Stimulated activated CD4-positive, alpha-beta T cell treated with anti-CD3 and anti-CD28 coated beads, Interleukin-2, amount 100 ng/mL, for 48 hours (primary cell): ENCODE results near the gene ST6GAL1.
A peak's percentile ranks its signal among the peaks of the same experiment; 100 is the strongest.
"Not testable (repeated sequence)": the region's sequence is repeated elsewhere in the genome, so short reads cannot be mapped to it uniquely, and the experiment has no call there.

Experiments used
- DNase-seq, 2 donors: peaks; one replicate each; pipeline ENCODE4 v3.0.0-alpha.2; 2020

The ST6GAL1 gene

DNA sequence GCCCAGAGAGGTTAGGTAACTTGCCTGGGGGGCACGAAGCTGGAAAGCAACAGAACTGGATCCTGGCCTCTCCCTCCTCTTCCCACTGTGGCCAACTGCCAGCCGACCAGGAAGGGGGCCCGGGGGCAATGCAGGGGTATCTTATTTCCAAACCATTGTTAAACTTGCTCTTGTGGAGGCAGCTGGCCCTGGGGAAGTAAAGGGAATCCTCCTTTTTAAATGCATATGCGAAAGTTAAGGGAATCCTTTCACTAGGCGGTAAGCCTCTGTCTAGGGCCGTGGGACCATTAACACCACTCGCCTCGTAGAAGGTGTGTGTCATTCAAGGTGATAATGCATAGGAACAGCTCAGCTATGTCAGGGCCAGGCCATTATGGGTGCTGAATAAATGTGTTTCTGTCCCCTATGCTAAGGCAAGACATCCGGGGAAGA is 68.6 kb downstream of the ST6GAL1 start:
- no peak for DNase-seq

DNA sequence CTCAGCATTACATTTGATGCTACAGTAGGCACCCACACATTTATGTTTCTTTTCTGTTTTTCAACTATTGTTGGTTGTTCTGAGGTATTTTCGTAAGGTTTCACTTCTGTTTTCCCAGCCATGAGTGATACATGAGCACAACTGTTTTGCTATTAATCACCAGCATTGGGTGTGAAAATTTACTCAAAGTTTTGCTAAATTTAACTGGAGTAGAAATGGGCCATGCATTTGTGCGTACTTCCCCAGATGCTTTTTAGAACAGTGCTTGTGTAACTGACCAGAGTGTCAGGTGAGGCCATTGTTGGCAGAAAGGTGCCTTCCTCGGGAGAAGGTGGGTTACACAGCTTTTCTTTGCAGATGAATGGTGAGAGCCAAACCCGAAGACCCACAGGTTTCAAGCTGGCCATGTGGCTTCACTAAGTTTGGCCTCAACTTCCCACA is 70.4 kb downstream of the ST6GAL1 start:
- peak in 1 of 2 donors; percentile 11 for DNase-seq

GRCh38 chr3:187002915-187003314 is 72.6 kb downstream of the ST6GAL1 start:
- DNase-seq: no peak

- no peak for DNase-seq
Measured at GRCh38 chr3:187005827-187006481, 75.6 kb downstream of the ST6GAL1 start.

GRCh38 chr3:187006864-187007630 is 76.7 kb downstream of the ST6GAL1 start:
- DNase-seq: no peak

GRCh38 chr3:187010382-187010781 is 80.1 kb downstream of the ST6GAL1 start:
- DNase-seq: not testable (repeated sequence)

DNA sequence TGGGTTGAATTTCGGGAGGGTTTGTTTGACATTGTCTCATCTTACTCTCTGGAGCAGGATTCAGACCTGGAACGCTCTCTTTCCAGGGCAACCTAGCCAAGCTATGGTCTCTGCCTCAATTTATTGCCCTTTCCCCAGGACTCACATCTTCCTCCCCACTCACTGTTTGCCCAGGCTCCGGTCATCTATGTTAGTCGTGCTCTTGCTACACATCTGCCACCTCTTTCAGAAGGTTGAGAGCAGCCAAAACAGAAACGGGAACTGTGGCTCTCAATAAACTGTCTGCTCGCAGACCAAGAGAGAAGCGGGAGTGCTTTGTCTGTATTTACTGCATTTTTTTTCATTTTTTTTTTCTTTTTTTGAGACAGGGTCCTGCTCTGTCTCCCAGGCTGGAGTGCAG is 81.6 kb downstream of the ST6GAL1 start:
- DNase-seq: no peak

DNA sequence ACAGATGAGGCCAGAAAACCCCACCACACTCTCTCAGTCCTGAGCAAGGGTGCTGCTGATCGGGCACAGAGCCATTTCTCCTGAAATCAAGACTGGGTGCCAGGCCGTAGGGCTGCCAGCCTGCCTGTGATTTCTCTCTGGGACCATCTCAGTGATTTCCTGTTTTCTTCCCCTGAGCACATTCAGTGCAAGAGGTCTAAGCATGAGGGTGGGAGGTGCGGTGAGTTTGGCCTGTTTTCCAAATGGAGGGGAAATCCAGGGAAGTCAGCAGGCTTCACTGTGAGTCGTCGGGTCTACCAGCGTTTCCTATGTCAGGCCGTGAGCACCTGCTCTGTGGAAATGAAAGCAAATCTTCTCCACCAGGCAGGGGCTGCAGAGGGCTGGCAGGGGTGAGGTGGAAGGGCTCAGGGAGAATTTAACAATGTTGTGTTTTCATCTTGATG is 82.3 kb downstream of the ST6GAL1 start:
- DNase-seq: no peak

DNA sequence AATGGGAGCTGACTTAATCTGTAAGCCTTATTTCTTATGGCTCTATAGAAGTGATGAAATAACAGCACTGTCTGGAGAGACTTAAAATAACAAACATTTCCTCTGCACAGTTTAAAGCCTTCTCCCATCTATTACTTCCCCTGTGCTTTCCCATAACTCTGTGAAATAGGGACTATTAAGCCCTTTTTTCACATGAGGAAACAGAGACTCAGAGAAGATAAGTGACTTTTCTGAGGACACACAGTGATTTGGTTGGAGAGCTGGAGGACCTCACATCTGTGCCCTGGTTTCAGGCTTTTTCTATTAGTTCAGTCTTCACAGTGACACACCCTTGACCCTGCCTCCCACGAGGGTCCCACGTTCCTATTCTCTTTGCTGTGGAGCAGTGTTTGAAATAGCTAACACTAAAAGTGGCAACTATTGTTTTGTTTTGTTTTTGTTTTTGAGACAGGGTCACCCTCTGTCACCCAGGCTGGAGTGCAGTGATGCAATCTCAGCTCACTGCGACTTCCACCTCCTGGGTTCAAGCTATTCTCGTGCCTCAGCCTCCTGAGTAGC is 82.9 kb downstream of the ST6GAL1 start:
- DNase-seq: no peak

GRCh38 chr3:187014417-187014864 is 84.1 kb downstream of the ST6GAL1 start:
- DNase-seq: no peak

DNA sequence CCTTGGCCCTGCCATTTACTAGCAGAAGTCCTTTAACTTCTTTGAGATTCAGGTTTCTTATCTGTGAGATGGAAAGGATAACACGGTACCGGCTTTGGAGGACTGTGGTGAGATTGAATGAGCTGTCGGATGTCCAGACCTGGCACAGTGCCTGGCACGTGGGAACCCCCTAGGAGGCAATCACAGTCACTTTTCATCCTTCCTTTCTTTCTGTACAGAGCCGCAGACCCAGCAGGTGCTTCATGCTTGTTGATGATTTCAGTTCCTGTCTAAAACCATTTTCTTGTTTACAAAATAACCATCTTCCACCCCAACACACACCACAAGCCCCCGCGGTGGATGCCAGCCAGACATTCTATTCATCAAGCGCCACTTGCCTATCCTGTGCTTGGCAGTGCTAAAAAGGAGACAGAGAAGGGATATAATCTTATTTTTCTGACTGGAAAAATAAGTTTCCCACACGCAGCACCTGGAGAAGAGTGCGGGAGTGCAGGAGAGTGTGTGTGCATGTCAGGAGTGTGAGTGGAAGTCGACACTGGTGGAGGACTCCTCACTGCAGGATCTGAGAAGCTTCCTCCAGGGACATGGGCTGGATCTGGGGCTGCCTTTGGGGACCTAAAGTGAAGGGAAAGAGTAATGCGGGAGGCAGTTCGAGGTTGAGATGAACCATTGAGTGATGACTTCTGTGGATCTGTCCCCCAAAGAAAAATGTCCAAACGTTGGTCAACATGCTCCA is 85.7 kb downstream of the ST6GAL1 start:
- no peak for DNase-seq

GRCh38 chr3:187016639-187017345 is 86.5 kb downstream of the ST6GAL1 start:
- DNase-seq: no peak

- no peak for DNase-seq
Measured at GRCh38 chr3:187017511-187018230, 87.3 kb downstream of the ST6GAL1 start.

GRCh38 chr3:187019542-187020072 is 89.3 kb downstream of the ST6GAL1 start:
- DNase-seq: no peak

DNA sequence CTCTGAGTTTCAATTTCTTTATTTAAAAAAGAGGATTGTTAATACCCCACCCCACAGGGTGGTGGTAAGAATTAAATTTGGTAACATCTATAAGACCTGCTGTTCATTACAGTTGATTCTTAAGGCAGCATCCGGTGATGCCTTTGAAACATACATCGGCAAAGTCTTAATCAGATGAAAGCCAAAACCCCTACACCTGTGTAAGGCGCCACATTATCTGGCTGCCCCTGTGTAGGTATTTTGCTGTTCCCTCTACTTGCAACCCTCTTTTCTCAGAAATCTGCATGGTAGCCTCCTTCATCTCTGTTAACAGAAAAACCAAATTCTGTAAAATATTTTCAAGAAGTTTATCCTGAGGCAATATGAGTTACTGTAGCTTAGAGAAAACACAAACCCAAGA is 90.0 kb downstream of the ST6GAL1 start:
- DNase-seq: no peak

GRCh38 chr3:187021748-187022402 is 91.5 kb downstream of the ST6GAL1 start:
- DNase-seq: no peak

GRCh38 chr3:187022403-187023029 is 92.2 kb downstream of the ST6GAL1 start:
- no peak for DNase-seq

- DNase-seq: not testable (repeated sequence)
Measured at GRCh38 chr3:187023340-187023739, 93.0 kb downstream of the ST6GAL1 start.

GRCh38 chr3:187024536-187025226 is 94.4 kb downstream of the ST6GAL1 start:
- DNase-seq: no peak

DNA sequence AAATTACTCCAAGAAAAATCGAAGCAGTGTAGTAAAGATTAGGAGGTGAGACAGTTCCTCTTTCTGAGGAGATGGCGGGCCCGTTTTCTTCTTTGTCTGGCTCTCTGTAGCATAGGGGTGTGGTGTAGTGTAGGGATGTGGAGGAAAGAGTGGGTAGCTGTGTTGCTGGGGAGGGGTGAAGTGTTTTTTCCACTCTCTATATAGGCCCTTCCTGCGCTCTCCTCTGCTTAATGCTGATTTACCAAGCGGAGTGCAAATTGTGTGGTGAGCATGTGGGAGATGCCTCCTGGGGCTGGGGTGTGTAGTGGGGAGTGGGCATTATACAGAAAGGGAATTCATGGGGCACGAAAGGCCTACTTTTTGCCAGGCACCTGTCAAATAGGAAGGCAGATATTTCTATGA is 94.9 kb downstream of the ST6GAL1 start:
- peak; percentile 43 for DNase-seq
